Neuronal stem cell (in vitro differentiated cells): ENCODE results near the gene NPL.

ENCODE experiments used
- DNase-seq: peaks from one replicate; pipeline ENCODE4 v3.0.0-alpha.2; 2013; ENCODE audit warnings: low spot score
- H2AFZ ChIP-seq: one replicate; pipeline ENCODE4 v1.6.1; 2013; ENCODE audit warnings: mild to moderate bottlenecking, low read length, inconsistent platforms
- H2AK5ac ChIP-seq: 2 replicates; pipeline ENCODE4 v1.6.1; 2013; ENCODE audit warnings: low read depth, mild to moderate bottlenecking, inconsistent platforms, low read length, moderate library complexity, mixed read lengths
- H2BK120ac ChIP-seq: 2 replicates; pipeline ENCODE4 v1.6.1; 2013; ENCODE audit warnings: low read depth, mild to moderate bottlenecking, inconsistent platforms, low read length, moderate library complexity, mixed read lengths
- H2BK12ac ChIP-seq: one replicate; pipeline ENCODE4 v1.6.1; 2013; ENCODE audit warnings: low read length, inconsistent platforms
- H2BK15ac ChIP-seq: 2 replicates; pipeline ENCODE4 v1.6.1; 2013; ENCODE audit warnings: mild to moderate bottlenecking, low read length, inconsistent platforms, mixed read lengths
- H2BK5ac ChIP-seq: one replicate; pipeline ENCODE4 v1.6.1; 2013; ENCODE audit warnings: inconsistent platforms, mild to moderate bottlenecking, low read length, moderate library complexity
- H3K14ac ChIP-seq: one replicate; pipeline ENCODE4 v1.6.1; 2013; ENCODE audit warnings: low read length, inconsistent platforms
- H3K18ac ChIP-seq: 2 replicates; pipeline ENCODE4 v1.6.1; 2013; ENCODE audit warnings: low read length, inconsistent platforms
- H3K23ac ChIP-seq: 2 replicates; pipeline ENCODE4 v1.6.1; 2013; ENCODE audit warnings: low read depth, mild to moderate bottlenecking, mixed read lengths, low read length, inconsistent platforms; ENCODE audit not compliant: poor library complexity
- H3K27ac ChIP-seq: replicated peaks from 3 replicates; pipeline ENCODE4 v1.5.1; 2013; ENCODE audit warnings: low read length, inconsistent platforms
- H3K27me3 ChIP-seq, 3 experiments: 2 replicates each; pipeline ENCODE4 v1.6.1; 2013; ENCODE audit warnings: low read length in 3 of 3, mild to moderate bottlenecking in 2 of 3, inconsistent platforms in 1 of 3, low read depth in 1 of 3, mixed read lengths in 1 of 3, moderate library complexity in 1 of 3; ENCODE audit not compliant: control insufficient read depth in 3 of 3, insufficient read depth in 3 of 3
- H3K36me3 ChIP-seq, 2 donors: replicated peaks in 1 of 2; 2 replicates each; pipeline ENCODE4 v1.6.1; 2013; ENCODE audit warnings: low read length in 2 of 2; ENCODE audit not compliant: control insufficient read depth in 2 of 2, insufficient read depth in 2 of 2
- H3K4ac ChIP-seq: 2 replicates; pipeline ENCODE4 v1.6.1; 2013; ENCODE audit warnings: inconsistent platforms, mild to moderate bottlenecking, low read length, moderate library complexity
- H3K4me1 ChIP-seq, 2 donors: 1 replicate in 1 of 2; 2 replicates in 1 of 2; pipeline ENCODE4 v1.6.1; 2013; ENCODE audit warnings: low read length in 2 of 2, low read depth in 1 of 2; ENCODE audit not compliant: control insufficient read depth in 2 of 2, insufficient read depth in 1 of 2
- H3K4me2 ChIP-seq: one replicate; pipeline ENCODE4 v1.6.1; 2013; ENCODE audit warnings: mild to moderate bottlenecking, low read length, inconsistent platforms; ENCODE audit not compliant: insufficient read depth, poor library complexity, severe bottlenecking
- H3K4me3 ChIP-seq, 2 donors: 2 replicates each; pipeline ENCODE4 v1.5.1; 2013; ENCODE audit warnings: low read length in 2 of 2, mild to moderate bottlenecking in 2 of 2, inconsistent platforms in 1 of 2, moderate library complexity in 1 of 2
- H3K79me1 ChIP-seq: one replicate; pipeline ENCODE4 v1.6.1; 2013; ENCODE audit warnings: low read depth, mild to moderate bottlenecking, inconsistent platforms, low read length, moderate library complexity
- H3K9ac ChIP-seq: one replicate; pipeline ENCODE4 v1.6.1; 2013; ENCODE audit warnings: mild to moderate bottlenecking, low read depth, low read length, inconsistent platforms; ENCODE audit not compliant: poor library complexity
- H3K9me3 ChIP-seq, 2 donors: replicated peaks in 1 of 2; 2 replicates each; pipeline versions ENCODE3 to v1.6.1; 2013; ENCODE audit warnings: low read length in 2 of 2, mild to moderate bottlenecking in 2 of 2, inconsistent platforms in 1 of 2, low read depth in 1 of 2, mixed read lengths in 1 of 2, moderate library complexity in 1 of 2; ENCODE audit not compliant: control insufficient read depth in 2 of 2, insufficient read depth in 1 of 2
- H4K8ac ChIP-seq: one replicate; pipeline ENCODE4 v1.6.1; 2013; ENCODE audit warnings: low read depth, mild to moderate bottlenecking, inconsistent platforms, low read length, moderate library complexity
- H4K91ac ChIP-seq: one replicate; pipeline ENCODE4 v1.6.1; 2013; ENCODE audit warnings: low read length, low read depth, mild to moderate bottlenecking, inconsistent platforms; ENCODE audit not compliant: poor library complexity
- WGBS, 2 donors: extraction: QIAGEN DNeasy Blood & Tissue Kit; methylation state at CpG; one replicate each; pipeline ENCODE4 v1.1.7; 2013; ENCODE audit warnings: missing lambda C conversion rate in 2 of 2, mixed read lengths in 1 of 2; ENCODE audit not compliant: insufficient read length in 2 of 2, insufficient replicate concordance in 1 of 2; ENCODE audit errors: extremely low coverage in 2 of 2; 5-methylcytosine and 5-hydroxymethylcytosine counted together

The NPL gene

GRCh38 chr1:182842265-182842664 is 52.7 kb downstream of the NPL start:
- H2BK12ac ChIP-seq = no peak overlapping the region
- peak overlapping the region in 1 of 2 donors; percentile 1 for H3K4me3 ChIP-seq
- H2BK120ac ChIP-seq = no peak overlapping the region
- no peak overlapping the region for H2AK5ac ChIP-seq
- peaks cover 14 to 69% of the 10 kb centered on the region in 2 donors for H3K36me3 ChIP-seq
- no peak overlapping the region for H3K27ac ChIP-seq
- H3K79me1 ChIP-seq = peaks cover 4% of the 10 kb centered on the region
- no peak overlapping the region for H3K23ac ChIP-seq
- no peak overlapping the region for H3K18ac ChIP-seq
- DNase-seq = no peak
- no peak overlapping the region for H3K4ac ChIP-seq
- H3K14ac ChIP-seq = no peak overlapping the region
- H2BK15ac ChIP-seq = no peak overlapping the region
- no peak overlapping the region for H3K4me2 ChIP-seq
- no peak overlapping the region for H3K9ac ChIP-seq
- no peak overlapping the region for H4K8ac ChIP-seq
- whole genome bisulfite sequencing, 2 donors = no CpG with 5 or more reads among the region's 4 CpGs
- H3K9me3 ChIP-seq = peaks cover 0 to 13% of the 10 kb centered on the region in 2 donors
- no peak overlapping the region for H2BK5ac ChIP-seq
- no peak overlapping the region for H4K91ac ChIP-seq
- H3K4me1 ChIP-seq = peaks cover 6 to 7% of the 10 kb centered on the region in 2 donors
- H3K27me3 ChIP-seq = no peaks in the 10 kb centered on the region
- no peak overlapping the region for H2AFZ ChIP-seq

GRCh38 chr1:182845379-182845778 is 55.8 kb downstream of the NPL start:
- H3K9me3 ChIP-seq = peaks cover 0 to 4% of the 10 kb centered on the region in 2 donors
- no peak overlapping the region for H4K91ac ChIP-seq
- H3K79me1 ChIP-seq = no peaks in the 10 kb centered on the region
- no peak overlapping the region for H3K23ac ChIP-seq
- no peak overlapping the region for H2BK120ac ChIP-seq
- H3K4me2 ChIP-seq = no peak overlapping the region
- no peak overlapping the region for H3K9ac ChIP-seq
- no peak overlapping the region for H2BK5ac ChIP-seq
- H3K4ac ChIP-seq = no peak overlapping the region
- peaks cover 24 to 100% of the 10 kb centered on the region in 2 donors for H3K36me3 ChIP-seq
- no peak overlapping the region for H4K8ac ChIP-seq
- WGBS, 2 donors = no CpG with 5 or more reads among the region's 1 CpG
- no peak overlapping the region for H2AFZ ChIP-seq
- H3K14ac ChIP-seq = no peak overlapping the region
- no peak overlapping the region for H2BK15ac ChIP-seq
- H3K18ac ChIP-seq = no peak overlapping the region
- H3K27ac ChIP-seq = no peak overlapping the region
- H2AK5ac ChIP-seq = no peak overlapping the region
- H3K27me3 ChIP-seq = no peaks in the 10 kb centered on the region
- H3K4me1 ChIP-seq = peaks cover 2 to 3% of the 10 kb centered on the region in 2 donors
- no peak overlapping the region for H2BK12ac ChIP-seq
- H3K4me3 ChIP-seq = no peak overlapping the region
- DNase-seq = no peak

- Histone ChIP-seq H3K4me1 (peaks cover 0 to 2% of the 10 kb centered on the region in 2 donors), H2AK5ac (no peak overlapping the region), H2BK15ac (no peak overlapping the region), H3K4ac (no peak overlapping the region), H3K23ac (no peak overlapping the region), H2BK12ac (no peak overlapping the region), H3K36me3 (peaks cover 26 to 100% of the 10 kb centered on the region in 2 donors), H3K14ac (no peak overlapping the region), H3K79me1 (no peaks in the 10 kb centered on the region), H3K27ac (no peak overlapping the region), H3K18ac (no peak overlapping the region), H4K91ac (no peak overlapping the region), H2BK5ac (no peak overlapping the region), H3K4me3 (no peak overlapping the region), H2BK120ac (no peak overlapping the region), H3K27me3 (no peaks in the 10 kb centered on the region), H2AFZ (no peak overlapping the region), H3K9ac (no peak overlapping the region), H3K9me3 (peaks cover 0 to 4% of the 10 kb centered on the region in 2 donors), H3K4me2 (no peak overlapping the region), H4K8ac (no peak overlapping the region)
- WGBS, 2 donors = no CpG with 5 or more reads among the region's 5 CpGs
- DNase-seq = no peak
Measured at GRCh38 chr1:182845894-182846293, 56.3 kb downstream of the NPL start.

GRCh38 chr1:182847105-182847504 is 57.5 kb downstream of the NPL start:
- DNase-seq = no peak
- no peaks in the 10 kb centered on the region for H3K79me1 ChIP-seq
- H2BK5ac ChIP-seq = no peak overlapping the region
- no peak overlapping the region for H3K4me2 ChIP-seq
- H3K4me1 ChIP-seq = peaks cover 0 to 2% of the 10 kb centered on the region in 2 donors
- H3K23ac ChIP-seq = no peak overlapping the region
- no peaks in the 10 kb centered on the region for H3K9me3 ChIP-seq
- H2BK15ac ChIP-seq = no peak overlapping the region
- H4K8ac ChIP-seq = no peak overlapping the region
- H3K18ac ChIP-seq = no peak overlapping the region
- no peak overlapping the region for H2AK5ac ChIP-seq
- no peaks in the 10 kb centered on the region for H3K27me3 ChIP-seq
- peaks cover 30 to 100% of the 10 kb centered on the region in 2 donors for H3K36me3 ChIP-seq
- H3K4ac ChIP-seq = no peak overlapping the region
- no peak overlapping the region for H3K9ac ChIP-seq
- no peak overlapping the region for H3K14ac ChIP-seq
- no peak overlapping the region for H3K4me3 ChIP-seq
- H2BK120ac ChIP-seq = no peak overlapping the region
- no peak overlapping the region for H2BK12ac ChIP-seq
- no peak overlapping the region for H3K27ac ChIP-seq
- H4K91ac ChIP-seq = no peak overlapping the region
- H2AFZ ChIP-seq = no peak overlapping the region
